ENCODE results near the gene C1orf94. TPM values are rescaled to one million over a fixed set of nuclear protein-coding genes. Genes with fewer than 3 reads are reported as not detected.

The C1orf94 gene, protein sequence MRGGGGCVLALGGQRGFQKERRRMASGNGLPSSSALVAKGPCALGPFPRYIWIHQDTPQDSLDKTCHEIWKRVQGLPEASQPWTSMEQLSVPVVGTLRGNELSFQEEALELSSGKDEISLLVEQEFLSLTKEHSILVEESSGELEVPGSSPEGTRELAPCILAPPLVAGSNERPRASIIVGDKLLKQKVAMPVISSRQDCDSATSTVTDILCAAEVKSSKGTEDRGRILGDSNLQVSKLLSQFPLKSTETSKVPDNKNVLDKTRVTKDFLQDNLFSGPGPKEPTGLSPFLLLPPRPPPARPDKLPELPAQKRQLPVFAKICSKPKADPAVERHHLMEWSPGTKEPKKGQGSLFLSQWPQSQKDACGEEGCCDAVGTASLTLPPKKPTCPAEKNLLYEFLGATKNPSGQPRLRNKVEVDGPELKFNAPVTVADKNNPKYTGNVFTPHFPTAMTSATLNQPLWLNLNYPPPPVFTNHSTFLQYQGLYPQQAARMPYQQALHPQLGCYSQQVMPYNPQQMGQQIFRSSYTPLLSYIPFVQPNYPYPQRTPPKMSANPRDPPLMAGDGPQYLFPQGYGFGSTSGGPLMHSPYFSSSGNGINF
- total RNA-seq, result 0.07 TPM in 1 of 2 replicates, not detected in the other

DNA sequence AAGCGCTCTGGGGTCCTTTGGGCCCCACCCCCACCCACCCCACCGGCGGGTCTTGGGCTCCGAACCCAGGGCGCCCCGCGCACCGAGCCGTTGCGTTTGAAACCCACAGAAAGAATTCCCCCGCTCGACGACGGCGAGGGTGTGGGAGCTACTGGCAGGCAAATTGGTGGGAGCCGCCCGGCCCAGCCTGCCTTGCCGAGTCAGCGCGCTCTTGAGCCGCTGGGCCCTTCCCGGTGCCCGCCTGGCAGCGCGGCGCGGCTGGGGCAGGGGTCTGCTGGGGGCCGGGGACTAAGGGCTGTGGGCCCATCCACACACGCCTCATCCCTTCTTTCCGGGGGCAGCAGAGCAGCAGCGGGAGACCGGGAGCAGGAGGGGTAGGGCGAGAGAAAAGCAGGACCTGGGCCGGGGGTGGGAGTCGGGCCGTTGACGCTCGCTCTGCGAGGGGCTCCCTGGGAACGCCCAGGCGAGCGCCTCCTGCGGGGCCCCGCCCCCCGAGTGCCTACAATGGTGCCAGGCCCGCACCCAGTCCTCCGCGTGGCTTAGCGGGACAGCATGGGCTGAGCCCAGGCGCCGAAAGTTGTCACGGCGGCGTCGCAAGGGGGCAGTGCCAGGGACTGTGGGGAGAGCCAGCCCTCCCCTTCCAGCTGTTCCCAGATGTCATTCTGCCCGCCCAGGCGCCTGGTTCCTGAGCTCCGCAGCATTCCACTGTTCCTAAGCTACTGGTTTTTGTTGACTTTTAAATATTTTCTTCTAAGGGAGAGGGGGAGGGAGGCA lies at the start of gene C1orf94:
Gene C1orf94, plus strand, starts transcription at position 78 of the 774 bp plus-strand sequence. CDS start 883 bp downstream, outside the sequence.

DNA sequence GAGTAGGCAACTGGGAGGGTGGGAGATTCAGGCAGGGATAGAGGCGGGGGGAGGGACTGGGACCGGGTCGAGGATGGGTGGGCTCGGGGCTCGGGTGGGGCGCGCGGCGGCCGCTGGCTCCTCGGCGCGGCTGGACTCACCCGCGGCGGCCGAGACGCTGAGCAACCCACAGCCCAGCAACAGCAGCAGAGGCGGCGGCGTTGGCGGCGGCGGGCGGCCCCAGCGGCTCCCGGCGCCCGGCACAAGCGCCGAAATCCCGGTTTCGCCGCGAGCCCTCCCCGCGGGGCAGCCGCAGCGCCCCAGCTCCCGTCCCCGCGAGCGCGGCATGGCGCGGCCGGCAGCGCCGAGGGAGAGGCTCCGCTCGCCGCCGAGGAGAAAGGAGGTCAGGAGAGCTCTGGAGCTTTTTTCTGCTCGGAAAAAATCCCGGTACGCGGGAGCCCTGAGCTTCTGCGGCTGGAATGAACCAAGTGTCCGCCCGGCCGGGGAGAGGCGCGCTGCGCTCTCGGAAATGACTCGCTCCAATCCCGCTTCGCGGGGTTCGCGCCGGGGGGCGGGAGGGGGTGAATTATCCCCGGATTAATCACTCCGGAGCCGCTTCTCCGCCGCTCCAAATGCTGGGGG lies 11.8 kb upstream of the C1orf94 start, which contains the start of gene CSMD2:
Gene CSMD2, minus strand, starts transcription at position 460 of the 621 bp plus-strand sequence. Its CDS starts 133 bp downstream, at position 327.

Other genes with a start within 250 kb of the C1orf94 start
- 8.5 and 14.4 TPM in 2 replicates for gene CSMD2, start 11.7 kb upstream of the C1orf94 start, total RNA-seq